ENCODE measurements around the gene FTO. TPM values are rescaled to one million over a fixed set of nuclear protein-coding genes. Genes with fewer than 3 reads are reported as not detected.

FTO gene
- total RNA-seq, 1 donor from 2014 or later = 98.6 TPM

DNA sequence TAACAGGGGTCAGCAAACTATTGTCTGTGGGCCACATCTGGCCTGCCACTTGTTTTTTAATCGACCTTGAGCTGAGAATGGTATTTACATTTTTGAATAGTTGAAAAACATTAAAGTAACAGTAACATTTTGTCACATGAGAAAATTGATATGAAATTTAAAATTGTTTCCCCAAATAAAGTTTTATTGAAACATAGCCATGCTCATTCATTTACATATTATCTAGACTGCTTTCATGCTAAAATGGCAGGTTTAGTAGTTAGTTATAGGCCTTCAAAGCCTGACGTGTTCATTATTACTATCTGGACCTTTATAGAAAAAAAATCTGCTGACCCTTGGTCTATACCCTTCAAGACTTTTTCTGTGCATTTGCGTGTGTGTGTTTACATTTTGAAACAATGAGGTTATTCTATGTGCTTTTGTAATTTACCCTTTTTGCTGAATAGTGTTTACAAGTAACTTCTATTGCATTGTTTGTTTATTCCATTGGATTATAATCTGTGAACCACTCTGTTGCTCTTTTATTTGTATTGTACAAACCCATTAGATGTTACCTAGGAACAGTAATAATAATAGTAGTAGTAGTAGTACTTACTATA is 37.1 kb downstream of the FTO start:
- TF ChIP-seq, protein P1, sequence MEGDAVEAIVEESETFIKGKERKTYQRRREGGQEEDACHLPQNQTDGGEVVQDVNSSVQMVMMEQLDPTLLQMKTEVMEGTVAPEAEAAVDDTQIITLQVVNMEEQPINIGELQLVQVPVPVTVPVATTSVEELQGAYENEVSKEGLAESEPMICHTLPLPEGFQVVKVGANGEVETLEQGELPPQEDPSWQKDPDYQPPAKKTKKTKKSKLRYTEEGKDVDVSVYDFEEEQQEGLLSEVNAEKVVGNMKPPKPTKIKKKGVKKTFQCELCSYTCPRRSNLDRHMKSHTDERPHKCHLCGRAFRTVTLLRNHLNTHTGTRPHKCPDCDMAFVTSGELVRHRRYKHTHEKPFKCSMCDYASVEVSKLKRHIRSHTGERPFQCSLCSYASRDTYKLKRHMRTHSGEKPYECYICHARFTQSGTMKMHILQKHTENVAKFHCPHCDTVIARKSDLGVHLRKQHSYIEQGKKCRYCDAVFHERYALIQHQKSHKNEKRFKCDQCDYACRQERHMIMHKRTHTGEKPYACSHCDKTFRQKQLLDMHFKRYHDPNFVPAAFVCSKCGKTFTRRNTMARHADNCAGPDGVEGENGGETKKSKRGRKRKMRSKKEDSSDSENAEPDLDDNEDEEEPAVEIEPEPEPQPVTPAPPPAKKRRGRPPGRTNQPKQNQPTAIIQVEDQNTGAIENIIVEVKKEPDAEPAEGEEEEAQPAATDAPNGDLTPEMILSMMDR (IDR thresholded peaks at IDR 0.05) = no peak
- no peaks in the 10 kb centered on the region for H3K36me3 ChIP-seq
- H3K27me3 ChIP-seq (ENCODE audit: low read depth) = no peaks in the 10 kb centered on the region
- H3K4me1 ChIP-seq = peaks cover 17% of the 10 kb centered on the region
- H3K9me3 ChIP-seq = no peaks in the 10 kb centered on the region
- no peak overlapping the region for H3K4me3 ChIP-seq
- ATAC-seq (no peak), DNase-seq (no peak)
- intact Hi-C loops (cut with DNase I) = no loop called here
- no peak overlapping the region for H3K27ac ChIP-seq

DNA sequence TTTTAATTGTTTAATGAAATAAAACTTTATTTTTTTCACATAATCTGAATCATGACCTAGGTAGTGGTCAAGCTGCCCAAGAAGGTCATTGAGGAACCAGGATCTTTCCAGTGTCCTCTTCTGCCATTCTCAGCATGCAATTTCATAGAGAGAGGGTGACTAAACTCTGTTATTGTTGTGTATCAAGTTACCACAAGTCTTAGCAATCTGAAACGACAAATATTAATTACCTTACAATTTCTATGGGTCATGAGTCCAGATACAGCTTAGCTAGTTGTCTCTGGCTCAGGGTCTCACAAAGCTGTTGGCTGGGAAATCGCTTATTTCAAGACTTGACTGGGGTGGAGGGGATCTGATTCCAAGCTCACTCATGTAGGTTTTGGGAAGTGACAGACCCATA is 37.6 kb downstream of the FTO start:
- no peak for ATAC-seq
- no peak for DNase-seq

DNA sequence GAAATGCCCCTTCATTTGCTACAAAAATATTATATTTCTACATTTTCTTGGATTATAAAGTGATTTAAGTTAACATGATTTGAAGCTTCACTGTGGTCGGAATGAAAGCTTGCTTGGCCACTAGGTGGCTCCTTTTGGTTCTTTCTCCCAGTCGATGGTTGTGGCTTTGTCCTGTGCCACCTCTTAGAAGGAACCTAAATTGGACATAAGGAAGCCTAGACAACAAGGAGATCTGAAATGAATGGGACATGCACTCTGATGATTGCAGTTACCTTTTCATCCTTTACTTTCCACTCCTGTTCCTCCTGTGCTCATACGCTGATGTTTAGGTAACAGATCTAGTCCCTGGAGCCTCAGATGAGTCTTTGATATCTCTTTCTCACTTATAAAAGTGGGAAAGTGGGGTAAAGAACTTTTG is 39.2 kb downstream of the FTO start:
- TF ChIP-seq, protein P1 (IDR thresholded peaks at IDR 0.05) = peak; percentile 50
- no peak for DNase-seq
- intact Hi-C loops (cut with DNase I) = no loop called here
- ATAC-seq = peak in 1 of 2 donors; percentile 46
- Histone ChIP-seq H3K9me3 (no peaks in the 10 kb centered on the region), H3K36me3 (no peaks in the 10 kb centered on the region), H3K27me3 (ENCODE audit: low read depth) (no peaks in the 10 kb centered on the region), H3K4me1 (peaks cover 17% of the 10 kb centered on the region), H3K4me3 (no peak overlapping the region), H3K27ac (no peak overlapping the region)

More for the DNA sequence above, 37.6 kb downstream of the FTO start:
- Histone ChIP-seq H3K4me1 (peaks cover 17% of the 10 kb centered on the region), H3K9me3 (no peaks in the 10 kb centered on the region), H3K4me3 (no peak overlapping the region), H3K36me3 (no peaks in the 10 kb centered on the region), H3K27ac (no peak overlapping the region), H3K27me3 (ENCODE audit: low read depth) (no peaks in the 10 kb centered on the region)
- TF ChIP-seq, protein P1 (IDR thresholded peaks at IDR 0.05) = no peak
- intact Hi-C loops (cut with DNase I) = no loop called here

DNA sequence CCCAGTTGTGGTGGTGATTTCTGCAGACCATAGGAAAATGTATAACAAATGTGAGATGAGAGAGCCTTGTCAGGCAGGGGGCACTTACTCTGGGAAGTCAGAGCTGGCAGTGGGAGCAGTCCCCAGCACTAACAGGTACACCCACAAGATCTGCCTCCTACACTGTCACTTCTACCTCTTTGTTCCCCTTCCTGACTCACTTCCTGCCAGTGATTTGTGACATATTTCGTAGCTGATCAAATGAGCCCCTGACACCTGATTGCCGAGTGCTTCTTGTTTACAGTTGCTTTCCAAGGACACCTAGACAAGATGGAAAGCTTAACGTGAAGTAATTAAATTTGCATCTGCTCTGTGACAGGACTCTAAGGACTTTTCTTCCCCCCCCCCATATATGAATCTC is 40.5 kb downstream of the FTO start:
- intact Hi-C loops (cut with DNase I) = no loop called here

DNA sequence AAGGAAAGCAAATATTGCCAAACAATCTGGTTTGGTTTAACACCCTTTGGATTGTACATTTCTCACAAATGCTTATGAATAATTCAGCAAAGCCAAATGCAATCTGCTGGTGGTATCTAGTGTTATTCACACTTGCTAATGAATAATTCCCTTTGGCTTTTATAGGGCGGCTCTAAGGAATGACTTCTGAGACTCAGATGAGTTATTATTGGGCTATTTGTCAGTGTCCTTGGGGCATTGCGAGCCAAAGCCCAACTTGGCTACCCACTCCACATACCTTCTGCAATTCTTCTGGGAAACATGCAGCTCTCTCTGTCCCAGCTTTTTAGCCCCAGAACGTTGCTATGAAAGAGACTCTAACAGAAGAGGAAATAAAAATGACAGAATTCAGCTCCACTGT is 41.1 kb downstream of the FTO start:
- intact Hi-C loops (cut with DNase I) = no loop called here
- peaks cover 17% of the 10 kb centered on the region for H3K4me1 ChIP-seq
- TF ChIP-seq, protein P1 (IDR thresholded peaks at IDR 0.05) = no peak
- H3K9me3 ChIP-seq = no peaks in the 10 kb centered on the region
- ATAC-seq (no peak), DNase-seq (no peak)
- no peak overlapping the region for H3K4me3 ChIP-seq
- H3K36me3 ChIP-seq = no peaks in the 10 kb centered on the region
- H3K27me3 ChIP-seq (ENCODE audit: low read depth) = no peaks in the 10 kb centered on the region
- no peak overlapping the region for H3K27ac ChIP-seq

More for the DNA sequence above, 40.5 kb downstream of the FTO start:
- DNase-seq (no peak), ATAC-seq (peak in 1 of 2 donors; percentile 40)
- no peaks in the 10 kb centered on the region for H3K9me3 ChIP-seq
- no peak overlapping the region for H3K27ac ChIP-seq
- TF ChIP-seq, protein P1 (IDR thresholded peaks at IDR 0.05) = no peak
- peaks cover 17% of the 10 kb centered on the region for H3K4me1 ChIP-seq
- no peaks in the 10 kb centered on the region for H3K36me3 ChIP-seq
- no peak overlapping the region for H3K4me3 ChIP-seq
- no peaks in the 10 kb centered on the region for H3K27me3 ChIP-seq (ENCODE audit: low read depth)

Measured in lower lobe of right lung (tissue), 2 donors.